ENCODE results near the gene CRYGN. TPM values are rescaled to one million over a fixed set of nuclear protein-coding genes. Genes with fewer than 3 reads are reported as not detected.
A peak's percentile ranks its signal among the peaks of the same experiment; 100 is the strongest.

CRYGN gene
- total RNA-seq, 2 donors from 2014 or later = 0.35 TPM; not detected in 1

- H3K27me3 ChIP-seq (replicated peaks; ENCODE audit: insufficient read depth) = peaks cover 20% of the 10 kb centered on the region
- ATAC-seq (ENCODE audit: insufficient number of reproducible peaks, low FRiP score, low read depth) = no peak
Observed at GRCh38 chr7:151408498-151408838, 31.5 kb downstream of the CRYGN start.

GRCh38 chr7:151406886-151407583 lies 32.9 kb downstream of the CRYGN start:
- TF ChIP-seq CTCF (IDR thresholded peaks at IDR 0.05) = no peak
- Histone ChIP-seq H3K4me3 (no peak overlapping the region), H3K4me1 (ENCODE audit: control insufficient read depth in 1 of 2, low read depth in 2 of 2) (peaks cover 29 to 51% of the 10 kb centered on the region in 2 donors), H3K36me3 (no peaks in the 10 kb centered on the region), H3K27me3 (replicated peaks; ENCODE audit: insufficient read depth) (peaks cover 20% of the 10 kb centered on the region), H3K27ac (no peak overlapping the region), H3K9me3 (no peaks in the 10 kb centered on the region)
- no peak for ATAC-seq (ENCODE audit: insufficient number of reproducible peaks, low FRiP score, low read depth)
- DNase-seq (ENCODE audit: low spot score) = no peak

More at GRCh38 chr7:151408498-151408838, 31.5 kb downstream of the CRYGN start:
- Histone ChIP-seq H3K9me3 (no peaks in the 10 kb centered on the region), H3K27ac (no peak overlapping the region), H3K4me1 (ENCODE audit: control insufficient read depth in 1 of 2, low read depth in 2 of 2) (peaks cover 25 to 45% of the 10 kb centered on the region in 2 donors), H3K4me3 (no peak overlapping the region), H3K36me3 (no peaks in the 10 kb centered on the region)
- no peak for TF ChIP-seq CTCF (IDR thresholded peaks at IDR 0.05)
- no peak for DNase-seq (ENCODE audit: low spot score)

- peaks cover 29 to 51% of the 10 kb centered on the region in 2 donors for H3K4me1 ChIP-seq (ENCODE audit: control insufficient read depth in 1 of 2, low read depth in 2 of 2)
- H3K4me3 ChIP-seq = no peak overlapping the region
- H3K27me3 ChIP-seq (replicated peaks; ENCODE audit: insufficient read depth) = peaks cover 20% of the 10 kb centered on the region
- no peak for ATAC-seq (ENCODE audit: insufficient number of reproducible peaks, low FRiP score, low read depth)
- DNase-seq (ENCODE audit: low spot score) = no peak
- H3K9me3 ChIP-seq = no peaks in the 10 kb centered on the region
- no peak for TF ChIP-seq CTCF (IDR thresholded peaks at IDR 0.05)
- H3K36me3 ChIP-seq = no peaks in the 10 kb centered on the region
- no peak overlapping the region for H3K27ac ChIP-seq
Observed at GRCh38 chr7:151406051-151406875, 33.7 kb downstream of the CRYGN start.

- DNase-seq (ENCODE audit: low spot score) = no peak
- peaks cover 20% of the 10 kb centered on the region for H3K27me3 ChIP-seq (replicated peaks; ENCODE audit: insufficient read depth)
- H3K4me1 ChIP-seq (ENCODE audit: control insufficient read depth in 1 of 2, low read depth in 2 of 2) = peaks cover 29 to 49% of the 10 kb centered on the region in 2 donors
- no peaks in the 10 kb centered on the region for H3K36me3 ChIP-seq
- no peak overlapping the region for H3K4me3 ChIP-seq
- ATAC-seq (ENCODE audit: insufficient number of reproducible peaks, low FRiP score, low read depth) = no peak
- no peak for TF ChIP-seq CTCF (IDR thresholded peaks at IDR 0.05)
- H3K27ac ChIP-seq = no peak overlapping the region
- no peaks in the 10 kb centered on the region for H3K9me3 ChIP-seq
Observed at GRCh38 chr7:151405588-151405987, 34.4 kb downstream of the CRYGN start.

GRCh38 chr7:151405056-151405455 lies 34.9 kb downstream of the CRYGN start:
- Histone ChIP-seq H3K27ac (peak overlapping the region in 1 of 2 donors; percentile 42), H3K9me3 (no peaks in the 10 kb centered on the region), H3K4me3 (no peak overlapping the region), H3K36me3 (no peaks in the 10 kb centered on the region), H3K27me3 (replicated peaks; ENCODE audit: insufficient read depth) (peaks cover 14% of the 10 kb centered on the region), H3K4me1 (ENCODE audit: control insufficient read depth in 1 of 2, low read depth in 2 of 2) (peaks cover 27 to 43% of the 10 kb centered on the region in 2 donors)
- TF ChIP-seq CTCF (IDR thresholded peaks at IDR 0.05) = no peak
- DNase-seq (ENCODE audit: low spot score) (no peak), ATAC-seq (ENCODE audit: insufficient number of reproducible peaks, low FRiP score, low read depth) (no peak)

Measured in thoracic aorta (tissue), 2 donors.